Suprapubic skin (tissue), 4 donors: ENCODE data around the gene TIMM50. TPM values are rescaled to one million over a fixed set of nuclear protein-coding genes. Genes with fewer than 3 reads are reported as not detected.

Experiments used
- DNase-seq, 2 donors: peaks; one replicate each; pipeline ENCODE4 v3.0.0-alpha.2; 2019; ENCODE audit warnings: low spot score in 2 of 2
- H3K27ac ChIP-seq: fragments of 200-600 bp; sonication (generic); one replicate; pipeline ENCODE4 v1.5.1; 2019
- H3K27me3 ChIP-seq: fragments of 200-600 bp; sonication (generic); one replicate; pipeline ENCODE4 v1.5.1; 2019
- H3K36me3 ChIP-seq: fragments of 200-600 bp; sonication (generic); one replicate; pipeline ENCODE4 v1.5.1; 2019
- H3K4me1 ChIP-seq: fragments of 200-600 bp; sonication (generic); one replicate; pipeline ENCODE4 v1.5.1; 2019
- H3K4me3 ChIP-seq: fragments of 200-600 bp; sonication (generic); one replicate; pipeline ENCODE4 v1.5.1; 2019; ENCODE audit warnings: mild to moderate bottlenecking
- H3K9me3 ChIP-seq: fragments of 200-600 bp; sonication (generic); one replicate; pipeline ENCODE4 v1.5.1; 2019
- EP300 ChIP-seq: sonication (generic); formaldehyde crosslinking; IDR thresholded peaks from one replicate; pipeline ENCODE4 v1.6.1; 2017; ENCODE audit warnings: antibody characterized with exemption
- POLR2A ChIP-seq, 2 donors: fragments of 450-650 bp; IDR thresholded peaks; one replicate each; pipeline ENCODE4 v1.6.1; 2017; ENCODE audit warnings: antibody characterized with exemption in 2 of 2, mild to moderate bottlenecking in 2 of 2, moderate library complexity in 2 of 2
- POLR2AphosphoS5 ChIP-seq, 3 donors: sonication (generic); formaldehyde crosslinking; IDR thresholded peaks; one replicate each; pipeline ENCODE4 v1.6.1; 2017; ENCODE audit warnings: antibody characterized with exemption in 3 of 3
- WGBS: methylation state at CpG from one replicate; pipeline ENCODE4 v1.1.5; 2018; 5-methylcytosine and 5-hydroxymethylcytosine counted together
- total RNA-seq, 4 donors: library from RNA; depleted of rRNA; stranded (reverse); fragments of >200 nt; gene quantifications; one replicate each; pipeline ENCODE4 v1.1.0, GENCODE V29; 2016
- TF ChIP-seq, protein P1 (sequence below), 2 donors: fragments of 200-600 bp in 1 of 2; fragments of 450-650 bp in 1 of 2; sonication (generic) in 1 of 2; IDR thresholded peaks; one replicate each; pipeline ENCODE4 v1.5.1; 2016 to 2019; ENCODE audit warnings: antibody characterized with exemption in 2 of 2, mild to moderate bottlenecking in 1 of 2, moderate library complexity in 1 of 2

The TIMM50 gene
- total RNA-seq, 4 donors from 2014 or later, result 44.9 to 57.9 (median 50.6) TPM

DNA sequence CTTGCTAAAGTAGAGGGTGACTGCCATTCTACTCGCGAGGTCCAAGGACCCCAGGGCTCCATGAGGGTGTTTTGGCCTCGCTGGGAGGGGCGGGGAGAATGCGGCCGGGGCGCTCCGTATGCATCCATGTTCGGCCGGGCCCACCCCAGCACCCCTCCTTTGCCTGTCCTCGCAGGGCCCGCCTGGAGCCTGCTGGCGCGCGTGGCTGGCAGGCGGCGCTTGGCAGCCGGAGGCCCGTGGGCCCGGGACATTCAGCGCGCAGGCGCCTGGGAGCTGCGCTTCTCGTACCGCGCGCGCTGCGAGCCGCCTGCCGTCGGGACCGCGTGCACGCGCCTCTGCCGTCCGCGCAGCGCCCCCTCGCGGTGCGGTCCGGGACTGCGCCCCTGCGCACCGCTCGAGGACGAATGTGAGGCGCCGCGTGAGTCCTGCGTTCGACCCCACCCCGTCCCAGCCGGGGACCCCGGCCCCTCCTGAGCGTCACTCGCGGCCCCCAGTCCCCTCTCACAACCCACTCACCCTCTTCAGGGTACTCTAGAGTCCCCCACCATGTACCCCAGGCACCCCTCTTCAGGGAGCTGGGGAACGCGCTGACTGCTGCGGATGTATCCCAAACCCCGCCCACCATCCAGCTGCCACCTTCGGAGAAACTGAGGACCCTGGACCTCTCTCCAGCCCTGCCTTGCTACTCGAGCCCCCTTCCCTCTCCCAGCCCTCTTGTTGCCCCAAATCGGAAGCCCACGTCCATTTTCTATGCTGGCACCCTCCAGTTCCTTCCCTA lies 22.2 kb downstream of the TIMM50 start:
- Histone ChIP-seq H3K27me3 (peaks cover 86% of the 10 kb centered on the region), H3K4me3 (no peak overlapping the region), H3K36me3 (no peaks in the 10 kb centered on the region), H3K4me1 (peaks cover 40% of the 10 kb centered on the region), H3K27ac (no peak overlapping the region), H3K9me3 (no peaks in the 10 kb centered on the region)
- DNase-seq, result no peak
- WGBS, result 73% methylated on average over 8 of the region's 69 CpGs
- TF ChIP-seq, protein P1, sequence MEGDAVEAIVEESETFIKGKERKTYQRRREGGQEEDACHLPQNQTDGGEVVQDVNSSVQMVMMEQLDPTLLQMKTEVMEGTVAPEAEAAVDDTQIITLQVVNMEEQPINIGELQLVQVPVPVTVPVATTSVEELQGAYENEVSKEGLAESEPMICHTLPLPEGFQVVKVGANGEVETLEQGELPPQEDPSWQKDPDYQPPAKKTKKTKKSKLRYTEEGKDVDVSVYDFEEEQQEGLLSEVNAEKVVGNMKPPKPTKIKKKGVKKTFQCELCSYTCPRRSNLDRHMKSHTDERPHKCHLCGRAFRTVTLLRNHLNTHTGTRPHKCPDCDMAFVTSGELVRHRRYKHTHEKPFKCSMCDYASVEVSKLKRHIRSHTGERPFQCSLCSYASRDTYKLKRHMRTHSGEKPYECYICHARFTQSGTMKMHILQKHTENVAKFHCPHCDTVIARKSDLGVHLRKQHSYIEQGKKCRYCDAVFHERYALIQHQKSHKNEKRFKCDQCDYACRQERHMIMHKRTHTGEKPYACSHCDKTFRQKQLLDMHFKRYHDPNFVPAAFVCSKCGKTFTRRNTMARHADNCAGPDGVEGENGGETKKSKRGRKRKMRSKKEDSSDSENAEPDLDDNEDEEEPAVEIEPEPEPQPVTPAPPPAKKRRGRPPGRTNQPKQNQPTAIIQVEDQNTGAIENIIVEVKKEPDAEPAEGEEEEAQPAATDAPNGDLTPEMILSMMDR (IDR thresholded peaks at IDR 0.05), result peak; percentile 68 to 97
- no peak for TF ChIP-seq POLR2A (IDR thresholded peaks at IDR 0.05)

DNA sequence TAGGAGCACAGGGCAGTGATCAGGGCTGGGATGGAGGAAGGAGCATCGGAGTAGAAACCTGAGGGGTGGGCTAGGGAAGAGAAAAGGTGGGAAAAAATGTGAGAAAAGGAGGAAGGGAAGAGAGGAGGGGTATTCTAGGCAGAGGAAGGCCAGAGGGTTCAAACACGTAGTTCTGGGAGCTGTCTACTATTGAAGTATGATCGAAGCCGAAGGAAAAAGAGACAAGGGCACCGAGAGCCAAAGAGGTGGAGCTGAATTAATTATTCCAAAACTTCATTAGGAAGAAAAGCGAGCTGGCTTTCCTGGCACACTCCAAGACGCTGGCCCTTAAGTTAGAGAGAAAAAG lies 25.9 kb downstream of the TIMM50 start:
- H3K4me1 ChIP-seq, result peaks cover 25% of the 10 kb centered on the region
- peak overlapping the region; percentile 48 for H3K4me3 ChIP-seq
- H3K36me3 ChIP-seq, result no peaks in the 10 kb centered on the region
- WGBS, result 32% methylated on average over 7 of the region's 7 CpGs
- TF ChIP-seq POLR2AphosphoS5 (IDR thresholded peaks at IDR 0.05), result no peak
- TF ChIP-seq, protein P1 (IDR thresholded peaks at IDR 0.05), result no peak
- no peak for TF ChIP-seq EP300
- TF ChIP-seq POLR2A (IDR thresholded peaks at IDR 0.05), result no peak
- peaks cover 76% of the 10 kb centered on the region for H3K27me3 ChIP-seq
- no peak overlapping the region for H3K27ac ChIP-seq
- no peaks in the 10 kb centered on the region for H3K9me3 ChIP-seq
- DNase-seq, result no peak

DNA sequence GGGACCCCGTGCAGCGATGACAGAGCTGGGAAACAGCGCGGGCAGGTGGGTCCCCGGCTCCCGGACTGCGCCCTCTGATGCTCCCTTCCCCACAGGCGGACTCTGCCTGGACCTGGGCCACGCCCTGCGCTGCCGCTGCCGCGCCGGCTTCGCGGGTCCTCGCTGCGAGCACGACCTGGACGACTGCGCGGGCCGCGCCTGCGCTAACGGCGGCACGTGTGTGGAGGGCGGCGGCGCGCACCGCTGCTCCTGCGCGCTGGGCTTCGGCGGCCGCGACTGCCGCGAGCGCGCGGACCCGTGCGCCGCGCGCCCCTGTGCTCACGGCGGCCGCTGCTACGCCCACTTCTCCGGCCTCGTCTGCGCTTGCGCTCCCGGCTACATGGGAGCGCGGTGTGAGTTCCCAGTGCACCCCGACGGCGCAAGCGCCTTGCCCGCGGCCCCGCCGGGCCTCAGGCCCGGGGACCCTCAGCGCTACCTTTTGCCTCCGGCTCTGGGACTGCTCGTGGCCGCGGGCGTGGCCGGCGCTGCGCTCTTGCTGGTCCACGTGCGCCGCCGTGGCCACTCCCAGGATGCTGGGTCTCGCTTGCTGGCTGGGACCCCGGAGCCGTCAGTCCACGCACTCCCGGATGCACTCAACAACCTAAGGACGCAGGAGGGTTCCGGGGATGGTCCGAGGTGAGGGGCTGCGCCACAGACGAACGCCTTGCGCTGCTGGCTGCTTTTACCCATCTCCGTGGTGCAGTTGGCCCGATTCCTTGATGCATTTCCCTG lies 26.5 kb downstream of the TIMM50 start:
- peaks cover 77% of the 10 kb centered on the region for H3K27me3 ChIP-seq
- H3K4me3 ChIP-seq, result peak overlapping the region; percentile 48
- TF ChIP-seq, protein P1 (IDR thresholded peaks at IDR 0.05), result no peak
- TF ChIP-seq POLR2AphosphoS5 (IDR thresholded peaks at IDR 0.05) (no peak), EP300 (no peak), POLR2A (IDR thresholded peaks at IDR 0.05) (no peak)
- no peak for DNase-seq
- H3K27ac ChIP-seq, result no peak overlapping the region
- WGBS, result 5% methylated on average over 49 of the region's 96 CpGs
- H3K4me1 ChIP-seq, result peaks cover 25% of the 10 kb centered on the region
- H3K9me3 ChIP-seq, result no peaks in the 10 kb centered on the region
- no peaks in the 10 kb centered on the region for H3K36me3 ChIP-seq

DNA sequence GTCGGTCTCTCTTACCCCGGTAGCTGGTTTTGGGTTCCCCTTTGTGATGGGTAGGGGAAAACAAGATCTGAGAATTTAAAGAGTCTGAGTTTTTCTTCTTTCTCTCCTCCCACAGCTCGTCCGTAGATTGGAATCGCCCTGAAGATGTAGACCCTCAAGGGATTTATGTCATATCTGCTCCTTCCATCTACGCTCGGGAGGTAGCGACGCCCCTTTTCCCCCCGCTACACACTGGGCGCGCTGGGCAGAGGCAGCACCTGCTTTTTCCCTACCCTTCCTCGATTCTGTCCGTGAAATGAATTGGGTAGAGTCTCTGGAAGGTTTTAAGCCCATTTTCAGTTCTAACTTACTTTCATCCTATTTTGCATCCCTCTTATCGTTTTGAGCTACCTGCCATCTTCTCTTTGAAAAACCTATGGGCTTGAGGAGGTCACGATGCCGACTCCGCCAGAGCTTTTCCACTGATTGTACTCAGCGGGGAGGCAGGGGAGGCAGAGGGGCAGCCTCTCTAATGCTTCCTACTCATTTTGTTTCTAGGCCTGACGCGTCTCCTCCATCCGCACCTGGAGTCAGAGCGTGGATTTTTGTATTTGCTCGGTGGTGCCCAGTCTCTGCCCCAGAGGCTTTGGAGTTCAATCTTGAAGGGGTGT lies 27.2 kb downstream of the TIMM50 start:
- no peak for DNase-seq
- TF ChIP-seq POLR2AphosphoS5 (IDR thresholded peaks at IDR 0.05) (no peak), POLR2A (IDR thresholded peaks at IDR 0.05) (no peak), EP300 (no peak)
- TF ChIP-seq, protein P1 (IDR thresholded peaks at IDR 0.05), result no peak
- no peak overlapping the region for H3K27ac ChIP-seq
- H3K4me1 ChIP-seq, result peaks cover 21% of the 10 kb centered on the region
- WGBS, result 27% methylated on average over 24 of the region's 24 CpGs
- peak overlapping the region; percentile 48 for H3K4me3 ChIP-seq
- H3K36me3 ChIP-seq, result no peaks in the 10 kb centered on the region
- H3K27me3 ChIP-seq, result peaks cover 80% of the 10 kb centered on the region
- H3K9me3 ChIP-seq, result no peaks in the 10 kb centered on the region

DNA sequence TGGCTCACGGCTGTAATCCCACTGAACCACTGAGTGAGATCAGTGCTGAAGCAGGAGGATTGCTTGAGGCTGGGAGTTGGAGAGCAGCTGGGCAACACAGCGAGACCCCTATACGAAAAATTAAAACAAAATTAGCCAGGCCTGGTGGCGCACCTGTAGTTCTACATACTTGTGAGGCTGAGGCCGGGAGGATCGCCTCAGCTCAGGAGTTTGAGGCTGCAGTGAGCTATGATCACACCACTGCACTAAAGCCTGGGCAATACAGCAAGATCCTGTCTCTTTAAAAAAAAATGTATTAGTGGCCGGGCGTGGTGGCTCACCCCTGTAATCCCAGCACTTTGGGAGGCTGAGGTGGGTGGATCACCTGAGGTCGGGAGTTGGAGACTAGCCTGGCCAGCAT lies 28.0 kb downstream of the TIMM50 start:
- H3K9me3 ChIP-seq, result no peaks in the 10 kb centered on the region
- no peak for TF ChIP-seq POLR2A (IDR thresholded peaks at IDR 0.05)
- TF ChIP-seq, protein P1 (IDR thresholded peaks at IDR 0.05), result no peak
- TF ChIP-seq POLR2AphosphoS5 (IDR thresholded peaks at IDR 0.05), result no peak
- TF ChIP-seq EP300, result no peak
- no peaks in the 10 kb centered on the region for H3K36me3 ChIP-seq
- H3K27me3 ChIP-seq, result peaks cover 82% of the 10 kb centered on the region
- no peak overlapping the region for H3K4me3 ChIP-seq
- peaks cover 16% of the 10 kb centered on the region for H3K4me1 ChIP-seq
- no peak overlapping the region for H3K27ac ChIP-seq
- DNase-seq, result no peak
- 83% methylated on average over 9 of the region's 9 CpGs for WGBS
